Measurements from ENCODE around the gene P4HA2.

Gene P4HA2

GRCh38 chr5:132235340-132235739 is 7.7 kb upstream of the P4HA2 start:
- no peak overlapping the region for H3K4me3 ChIP-seq (replicated peaks; ENCODE audit: low read depth, low read length)
- TF ChIP-seq CTCF (IDR thresholded peaks at IDR 0.05; ENCODE audit: low read length, missing control alignments): no peak
- DNase-seq (ENCODE audit: low read depth): no peak

GRCh38 chr5:132234684-132235062 is 7.0 kb upstream of the P4HA2 start:
- no peak overlapping the region for H3K4me3 ChIP-seq (replicated peaks; ENCODE audit: low read depth, low read length)
- no peak for TF ChIP-seq CTCF (IDR thresholded peaks at IDR 0.05; ENCODE audit: low read length, missing control alignments)

GRCh38 chr5:132233811-132234683 is 6.4 kb upstream of the P4HA2 start:
- DNase-seq (ENCODE audit: low read depth): no peak
- TF ChIP-seq CTCF (IDR thresholded peaks at IDR 0.05; ENCODE audit: low read length, missing control alignments): no peak
- H3K4me3 ChIP-seq (replicated peaks; ENCODE audit: low read depth, low read length): no peak overlapping the region

More at GRCh38 chr5:132234684-132235062, 7.0 kb upstream of the P4HA2 start:
- DNase-seq (ENCODE audit: low read depth): no peak

GRCh38 chr5:132233081-132233480 is 5.4 kb upstream of the P4HA2 start:
- DNase-seq (ENCODE audit: low read depth): no peak
- H3K4me3 ChIP-seq (replicated peaks; ENCODE audit: low read depth, low read length): no peak overlapping the region
- no peak for TF ChIP-seq CTCF (IDR thresholded peaks at IDR 0.05; ENCODE audit: low read length, missing control alignments)

GRCh38 chr5:132232465-132232864 is 4.8 kb upstream of the P4HA2 start:
- no peak for TF ChIP-seq CTCF (IDR thresholded peaks at IDR 0.05; ENCODE audit: low read length, missing control alignments)
- H3K4me3 ChIP-seq (replicated peaks; ENCODE audit: low read depth, low read length): no peak overlapping the region
- DNase-seq (ENCODE audit: low read depth): no peak

GRCh38 chr5:132230871-132231270 is 3.2 kb upstream of the P4HA2 start:
- TF ChIP-seq CTCF (IDR thresholded peaks at IDR 0.05; ENCODE audit: low read length, missing control alignments): no peak
- no peak overlapping the region for H3K4me3 ChIP-seq (replicated peaks; ENCODE audit: low read depth, low read length)
- no peak for DNase-seq (ENCODE audit: low read depth)

- TF ChIP-seq CTCF (IDR thresholded peaks at IDR 0.05; ENCODE audit: low read length, missing control alignments): no peak
- no peak for DNase-seq (ENCODE audit: low read depth)
- no peak overlapping the region for H3K4me3 ChIP-seq (replicated peaks; ENCODE audit: low read depth, low read length)
These were observed 1.6 kb upstream of the P4HA2 start for GRCh38 chr5:132229236-132229635.
